ENCODE results near the gene DNMBP. TPM values are rescaled to one million over a fixed set of nuclear protein-coding genes. Genes with fewer than 3 reads are reported as not detected.

Gene DNMBP
- total RNA-seq, 1 donor, result 13.0 TPM

- H2AFZ ChIP-seq (ENCODE audit: low read length), result no peak overlapping the region
- H3K4me1 ChIP-seq (ENCODE audit: insufficient read depth, low read length), result peaks cover 35% of the 10 kb centered on the region
- H3K4me2 ChIP-seq (ENCODE audit: insufficient read depth, low read length), result no peak overlapping the region
- peak overlapping the region; percentile 9 for H3K27ac ChIP-seq (ENCODE audit: low read depth, low read length)
- no peaks in the 10 kb centered on the region for H4K20me1 ChIP-seq (ENCODE audit: insufficient read depth, low read length)
- TF ChIP-seq CTCF (IDR thresholded peaks at IDR 0.05; ENCODE audit: extremely low read depth, low read depth, low read length), result no peak
- H3K79me2 ChIP-seq (ENCODE audit: insufficient read depth, low read length), result peaks cover 90% of the 10 kb centered on the region
- no peaks in the 10 kb centered on the region for H3K9me3 ChIP-seq (ENCODE audit: low read depth, low read length)
- no peaks in the 10 kb centered on the region for H3K27me3 ChIP-seq (ENCODE audit: insufficient read depth, low read length)
- no peaks in the 10 kb centered on the region for H3K36me3 ChIP-seq (ENCODE audit: insufficient read depth, low read length)
- DNase-seq (ENCODE audit: insufficient read length, low spot score, missing footprints), result no peak
- H3K4me3 ChIP-seq (ENCODE audit: insufficient read depth, low read length), result no peak overlapping the region
Observed at GRCh38 chr10:99981581-99982199, 28.1 kb downstream of the DNMBP start.

- H3K27ac ChIP-seq (ENCODE audit: low read depth, low read length), result peak overlapping the region; percentile 93
- H3K36me3 ChIP-seq (ENCODE audit: insufficient read depth, low read length), result peaks cover under 1% of the 10 kb centered on the region
- H3K4me2 ChIP-seq (ENCODE audit: insufficient read depth, low read length), result no peak overlapping the region
- no peaks in the 10 kb centered on the region for H4K20me1 ChIP-seq (ENCODE audit: insufficient read depth, low read length)
- H3K79me2 ChIP-seq (ENCODE audit: insufficient read depth, low read length), result peaks cover 88% of the 10 kb centered on the region
- H3K27me3 ChIP-seq (ENCODE audit: insufficient read depth, low read length), result no peaks in the 10 kb centered on the region
- TF ChIP-seq CTCF (IDR thresholded peaks at IDR 0.05; ENCODE audit: extremely low read depth, low read depth, low read length), result no peak
- H3K9me3 ChIP-seq (ENCODE audit: low read depth, low read length), result no peaks in the 10 kb centered on the region
- DNase-seq (ENCODE audit: insufficient read length, low spot score, missing footprints), result no peak
- H3K4me3 ChIP-seq (ENCODE audit: insufficient read depth, low read length), result no peak overlapping the region
- no peak overlapping the region for H2AFZ ChIP-seq (ENCODE audit: low read length)
- H3K4me1 ChIP-seq (ENCODE audit: insufficient read depth, low read length), result peaks cover 38% of the 10 kb centered on the region
Observed at GRCh38 chr10:99979066-99979685, 30.6 kb downstream of the DNMBP start.

GRCh38 chr10:99977916-99978315 is 31.8 kb downstream of the DNMBP start:
- Histone ChIP-seq H3K79me2 (ENCODE audit: insufficient read depth, low read length) (peaks cover 88% of the 10 kb centered on the region), H2AFZ (ENCODE audit: low read length) (no peak overlapping the region), H3K4me1 (ENCODE audit: insufficient read depth, low read length) (peaks cover 30% of the 10 kb centered on the region), H3K36me3 (ENCODE audit: insufficient read depth, low read length) (peaks cover 5% of the 10 kb centered on the region), H4K20me1 (ENCODE audit: insufficient read depth, low read length) (no peaks in the 10 kb centered on the region), H3K27ac (ENCODE audit: low read depth, low read length) (peak overlapping the region; percentile 93), H3K4me3 (ENCODE audit: insufficient read depth, low read length) (no peak overlapping the region), H3K27me3 (ENCODE audit: insufficient read depth, low read length) (no peaks in the 10 kb centered on the region), H3K9me3 (ENCODE audit: low read depth, low read length) (no peaks in the 10 kb centered on the region), H3K4me2 (ENCODE audit: insufficient read depth, low read length) (peak overlapping the region; percentile 71)
- no peak for TF ChIP-seq CTCF (IDR thresholded peaks at IDR 0.05; ENCODE audit: extremely low read depth, low read depth, low read length)
- DNase-seq (ENCODE audit: insufficient read length, low spot score, missing footprints), result no peak

- Histone ChIP-seq H3K27ac (ENCODE audit: low read depth, low read length) (peak overlapping the region; percentile 93), H3K4me2 (ENCODE audit: insufficient read depth, low read length) (peak overlapping the region; percentile 71), H3K27me3 (ENCODE audit: insufficient read depth, low read length) (no peaks in the 10 kb centered on the region), H2AFZ (ENCODE audit: low read length) (peak overlapping the region; percentile 52), H3K9me3 (ENCODE audit: low read depth, low read length) (no peaks in the 10 kb centered on the region), H4K20me1 (ENCODE audit: insufficient read depth, low read length) (no peaks in the 10 kb centered on the region), H3K4me3 (ENCODE audit: insufficient read depth, low read length) (no peak overlapping the region), H3K79me2 (ENCODE audit: insufficient read depth, low read length) (peaks cover 88% of the 10 kb centered on the region), H3K4me1 (ENCODE audit: insufficient read depth, low read length) (peaks cover 30% of the 10 kb centered on the region), H3K36me3 (ENCODE audit: insufficient read depth, low read length) (peaks cover 5% of the 10 kb centered on the region)
- no peak for TF ChIP-seq CTCF (IDR thresholded peaks at IDR 0.05; ENCODE audit: extremely low read depth, low read depth, low read length)
- DNase-seq (ENCODE audit: insufficient read length, low spot score, missing footprints), result peak; percentile 86
Observed at GRCh38 chr10:99976886-99977665, 32.7 kb downstream of the DNMBP start.

Measured in osteoblast (primary cell).